IMR-90 (cell line): ENCODE data around the gene FNIP1. TPM values are rescaled to one million over a fixed set of nuclear protein-coding genes. Genes with fewer than 3 reads are reported as not detected.

Source experiments
- ATAC-seq: fragments of 200-7000 bp; cut with Tn5 transposase; 2 replicates; pipeline ENCODE4 v1.9.1; 2020; ENCODE audit warnings: low read depth, mild to moderate bottlenecking, moderate library complexity
- BruUV-seq: library from RNA; stranded (reverse); fragments of 400-500 nt; replicated peaks from 2 replicates; lab custom pipeline; 2021; lab: Mats Ljungman, UMichigan
- CTCF ChIA-PET: fragments of 300-600 bp; formaldehyde crosslinking; extraction: SDS; loops from one replicate; lab custom pipeline; 2021; ENCODE audit warnings: antibody characterized with exemption; lab: Yijun Ruan, JAX
- POLR2A ChIA-PET: fragments of 300-600 bp; sonication (Branson Sonifier 250); formaldehyde crosslinking; loops from one replicate; lab custom pipeline; 2022; ENCODE audit warnings: antibody characterized with exemption; ENCODE audit not compliant: unreplicated experiment; lab: Charles Lee
- DNase-seq: peaks from one replicate; pipeline ENCODE4 v3.0.0; 2013
- H2AFZ ChIP-seq: replicated peaks from 2 replicates; pipeline ENCODE3; 2013; ENCODE audit warnings: low read length, mild to moderate bottlenecking; ENCODE audit not compliant: poor library complexity
- H2AK5ac ChIP-seq: 2 replicates; pipeline ENCODE4 v1.6.1; 2013; ENCODE audit warnings: low read depth, low read length, inconsistent platforms
- H2AK9ac ChIP-seq: replicated peaks from 2 replicates; pipeline ENCODE3; 2013; ENCODE audit warnings: mild to moderate bottlenecking, low read depth, low read length, moderate library complexity; ENCODE audit not compliant: poor library complexity
- H2BK120ac ChIP-seq: 2 replicates; pipeline ENCODE4 v1.6.1; 2013; ENCODE audit warnings: low read depth, low read length, inconsistent platforms
- H2BK15ac ChIP-seq: 3 replicates; pipeline ENCODE4 v1.6.1; 2013; ENCODE audit warnings: low read depth, low read length, inconsistent platforms
- H2BK20ac ChIP-seq: 2 replicates; pipeline ENCODE4 v1.6.1; 2013; ENCODE audit warnings: low read depth, mild to moderate bottlenecking, inconsistent platforms, low read length, moderate library complexity
- H2BK5ac ChIP-seq: 2 replicates; pipeline ENCODE4 v1.6.1; 2013; ENCODE audit warnings: mild to moderate bottlenecking, low read depth, low read length, inconsistent platforms; ENCODE audit not compliant: poor library complexity, severe bottlenecking
- H3K14ac ChIP-seq: replicated peaks from 2 replicates; pipeline ENCODE4 v1.6.1; 2013; ENCODE audit warnings: low read depth, low read length, inconsistent platforms
- H3K18ac ChIP-seq: 2 replicates; pipeline ENCODE4 v1.6.1; 2013; ENCODE audit warnings: low read depth, low read length, control low read depth
- H3K23ac ChIP-seq: 2 replicates; pipeline ENCODE4 v1.6.1; 2013; ENCODE audit warnings: low read depth, low read length, inconsistent platforms
- H3K27ac ChIP-seq: 2 replicates; pipeline ENCODE4 v1.5.1; 2013; ENCODE audit warnings: mild to moderate bottlenecking, control low read depth, low read length; ENCODE audit not compliant: insufficient read depth
- H3K27me3 ChIP-seq: 2 replicates; pipeline ENCODE4 v1.6.1; 2013; ENCODE audit warnings: low read length; ENCODE audit not compliant: control insufficient read depth, insufficient read depth
- H3K36me3 ChIP-seq: 2 replicates; pipeline ENCODE4 v1.6.1; 2013; ENCODE audit warnings: low read length, mixed read lengths; ENCODE audit not compliant: control insufficient read depth, insufficient read depth
- H3K4ac ChIP-seq: 2 replicates; pipeline ENCODE4 v1.6.1; 2013; ENCODE audit warnings: low read depth, low read length, inconsistent platforms
- H3K4me1 ChIP-seq: 2 replicates; pipeline ENCODE4 v1.6.1; 2013; ENCODE audit warnings: low read length, mixed read lengths; ENCODE audit not compliant: control insufficient read depth, insufficient read depth
- H3K4me2 ChIP-seq: 2 replicates; pipeline ENCODE4 v1.6.1; 2013; ENCODE audit warnings: low read depth, mild to moderate bottlenecking, control low read depth, low read length, moderate library complexity
- H3K4me3 ChIP-seq: 2 replicates; pipeline ENCODE4 v1.5.1; 2013; ENCODE audit warnings: low read depth, mild to moderate bottlenecking, control low read depth, low read length, moderate library complexity; ENCODE audit not compliant: insufficient read depth
- H3K56ac ChIP-seq: 2 replicates; pipeline ENCODE4 v1.6.1; 2013; ENCODE audit warnings: low read length, inconsistent platforms; ENCODE audit not compliant: insufficient read depth; ENCODE audit errors: extremely low read depth
- H3K79me1 ChIP-seq, 2 experiments: 2 replicates each; pipeline ENCODE4 v1.6.1; 2013; ENCODE audit warnings: low read length in 2 of 2, inconsistent platforms in 1 of 2, low read depth in 1 of 2
- H3K9ac ChIP-seq: 2 replicates; pipeline ENCODE4 v1.6.1; 2013; ENCODE audit warnings: low read depth, low read length, control low read depth
- H3K9me1 ChIP-seq: 2 replicates; pipeline ENCODE4 v1.6.1; 2013; ENCODE audit warnings: low read length, inconsistent platforms; ENCODE audit not compliant: insufficient read depth
- H3K9me3 ChIP-seq: 2 replicates; pipeline ENCODE4 v1.6.1; 2013; ENCODE audit warnings: low read length; ENCODE audit not compliant: control insufficient read depth, insufficient read depth
- H4K20me1 ChIP-seq: 2 replicates; pipeline ENCODE4 v1.6.1; 2013; ENCODE audit warnings: low read length, inconsistent platforms; ENCODE audit not compliant: insufficient read depth
- H4K5ac ChIP-seq: 2 replicates; pipeline ENCODE4 v1.6.1; 2013; ENCODE audit warnings: mild to moderate bottlenecking, low read depth, low read length, control low read depth
- H4K8ac ChIP-seq, 2 experiments: 2 replicates each; pipeline ENCODE4 v1.6.1; 2013; ENCODE audit warnings: low read depth in 2 of 2, low read length in 2 of 2, control low read depth in 1 of 2, inconsistent platforms in 1 of 2
- H4K91ac ChIP-seq: 2 replicates; pipeline ENCODE4 v1.6.1; 2013; ENCODE audit warnings: low read depth, low read length, inconsistent platforms; ENCODE audit not compliant: insufficient read depth
- CEBPB ChIP-seq: IDR thresholded peaks from 2 replicates; pipeline ENCODE4 v1.6.1; 2012; ENCODE audit warnings: low read depth, low read length, improper control_type of control experiment
- FOS ChIP-seq: fragments of 150-350 bp; IDR thresholded peaks from 2 replicates; pipeline ENCODE4 v1.6.1; 2016; ENCODE audit warnings: low read depth, low read length
- MXI1 ChIP-seq: IDR thresholded peaks from 2 replicates; pipeline ENCODE4 v1.6.1; 2012; ENCODE audit warnings: low read depth, mild to moderate bottlenecking, low read length, moderate library complexity, borderline replicate concordance
- POLR2A ChIP-seq: IDR thresholded peaks from 2 replicates; pipeline ENCODE4 v1.6.1; 2012; ENCODE audit warnings: mild to moderate bottlenecking, low read depth, low read length
- RCOR1 ChIP-seq: IDR thresholded peaks from 2 replicates; pipeline ENCODE4 v1.6.1; 2012; ENCODE audit warnings: mild to moderate bottlenecking, low read length, improper control_type of control experiment; ENCODE audit not compliant: insufficient replicate concordance
- RFX5 ChIP-seq: IDR thresholded peaks from 2 replicates; pipeline ENCODE4 v1.8.0; 2012; ENCODE audit warnings: low read depth, mild to moderate bottlenecking, low read length, moderate library complexity
- SMC3 ChIP-seq: fragments of 150-350 bp; IDR thresholded peaks from 2 replicates; pipeline ENCODE4 v1.6.1; 2016; ENCODE audit warnings: low read depth, mild to moderate bottlenecking, antibody characterized with exemption, low read length, moderate library complexity
- WGBS, 2 experiments: methylation state at CpG; one replicate each; pipeline versions ENCODE4 v1.1.5 to v1.1.7; 2013; ENCODE audit warnings: missing lambda C conversion rate in 2 of 2; ENCODE audit not compliant: insufficient read length in 1 of 2; ENCODE audit errors: extremely low coverage in 2 of 2; 5-methylcytosine and 5-hydroxymethylcytosine counted together
- dilution Hi-C: fragments of 300-500 bp; cut with HindIII; formaldehyde crosslinking; loops from one replicate; pipeline ENCODE4 v1.14.3; 2018; ENCODE audit warnings: low sequenced_read_pairs; ENCODE audit not compliant: unreplicated experiment
- in situ Hi-C: fragments of 300-500 bp; cut with MboI; formaldehyde crosslinking; loops from 3 replicates; pipeline ENCODE4 v1.14.3; 2019; ENCODE audit warnings: low sequenced_read_pairs, inconsistent platforms, mixed read lengths
- intact Hi-C: fragments of 100-400 bp; cut with micrococcal nuclease; formaldehyde crosslinking; loops from 2 replicates; pipeline ENCODE4 v1.10.0; 2022
- polyA plus RNA-seq, 3 experiments: library from polyadenylated mRNA; depleted of rRNA; stranded (reverse); fragments of >200 nt; gene quantifications; 2 replicates each; pipeline ENCODE4 v1.2.3, GENCODE V29; 2012; ENCODE audit warnings: low replicate concordance in 1 of 3
- total RNA-seq: library from RNA; depleted of rRNA; stranded (reverse); fragments of >200 nt; gene quantifications from 2 replicates; pipeline ENCODE4 v1.2.3, GENCODE V29; 2012

The FNIP1 gene
- total and polyA plus RNA-seq, 2 of the 4 experiments (the other 2 are of a cell fraction), result 5.6 to 34.1 TPM

DNA sequence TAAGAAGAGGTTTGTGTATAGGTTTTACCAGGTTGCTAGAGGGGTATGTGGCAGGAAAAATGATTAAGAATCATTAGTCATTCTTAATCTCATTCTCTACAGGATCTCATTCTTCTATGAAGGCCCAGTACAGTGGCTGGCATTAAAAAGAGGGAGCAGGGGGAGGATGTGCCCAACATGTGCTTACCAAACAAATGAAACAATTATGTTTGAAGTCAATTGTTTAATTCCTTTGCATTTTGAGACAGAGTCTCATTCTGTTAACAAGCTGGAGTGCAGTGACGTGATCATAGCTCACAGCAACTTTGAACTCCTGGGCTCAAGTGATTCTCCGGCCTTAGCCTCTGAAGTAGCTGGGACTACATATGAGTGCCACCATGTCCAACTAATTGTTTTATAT lies 23.0 kb downstream of the FNIP1 start:
- no peak for ATAC-seq
- Histone ChIP-seq H3K9me1 (peaks cover 3% of the 10 kb centered on the region; the same call in 1 of the 2 replicates), H3K4ac (no peak overlapping the region), H4K20me1 (peaks cover 82% of the 10 kb centered on the region), H3K56ac (no peak overlapping the region), H3K4me2 (no peak overlapping the region), H2AK5ac (no peak overlapping the region), H2BK120ac (no peak overlapping the region), H3K36me3 (no peaks in the 10 kb centered on the region), H2BK20ac (no peak overlapping the region), H3K9me3 (no peaks in the 10 kb centered on the region), H3K9ac (no peak overlapping the region), H4K91ac (no peak overlapping the region), H3K4me1 (peaks cover 4% of the 10 kb centered on the region), H3K18ac (no peak overlapping the region), H2BK5ac (no peak overlapping the region), H2AK9ac (no peak overlapping the region), H3K27me3 (no peaks in the 10 kb centered on the region), H3K14ac (no peak overlapping the region), H3K27ac (no peak overlapping the region), H2AFZ (no peak overlapping the region), H3K23ac (no peak overlapping the region), H2BK15ac (no peak overlapping the region), H4K8ac (no peak overlapping the region), H4K5ac (no peak overlapping the region), H3K4me3 (no peak overlapping the region), H3K79me1 (peaks cover 14 to 68% of the 10 kb centered on the region in 2 experiments)
- no peak for DNase-seq
- POLR2A ChIA-PET, result no interaction called here
- BruUV-seq, result no TSS peak
- CTCF ChIA-PET, result no interaction called here
- in situ Hi-C loops (no loop called here), intact Hi-C loops (no loop called here), dilution Hi-C loops (no loop called here)
- no peak for TF ChIP-seq RCOR1
- TF ChIP-seq RFX5, result no peak
- no peak for TF ChIP-seq SMC3
- no peak for TF ChIP-seq CEBPB
- TF ChIP-seq POLR2A, result no peak
- TF ChIP-seq FOS, result no peak
- TF ChIP-seq MXI1, result no peak
- 86% methylated on average over 1 of the region's 2 CpGs; no CpG with 5 or more reads in 1 of the 2 experiments for WGBS, 2 experiments
